GM12878 (cell line): ENCODE data around the gene GPER1.

Experiments
- DPF2 ChIP-seq: fragments of 450-650 bp; IDR thresholded peaks from 2 replicates; pipeline ENCODE4 v1.6.1; 2017; ENCODE audit warnings: mild to moderate bottlenecking
- EGR1 ChIP-seq, 2 experiments: IDR thresholded peaks; 1 replicate in 1 of 2; 2 replicates in 1 of 2; pipeline ENCODE4 v1.6.1; 2011 to 2012; ENCODE audit warnings: low read depth in 2 of 2, low read length in 2 of 2, borderline replicate concordance in 1 of 2, mild to moderate bottlenecking in 1 of 2, moderate library complexity in 1 of 2
- EZH2 ChIP-seq: IDR thresholded peaks from 2 replicates; pipeline ENCODE4 v1.6.1; 2012; ENCODE audit warnings: low read depth, mild to moderate bottlenecking, control low read depth, inconsistent platforms, low read length, borderline replicate concordance; ENCODE audit not compliant: control insufficient read depth
- JUND ChIP-seq: IDR thresholded peaks from 2 replicates; pipeline ENCODE4 v1.6.1; 2012; ENCODE audit warnings: low read depth, mild to moderate bottlenecking, low read length, improper control_type of control experiment, moderate library complexity
- TF ChIP-seq, protein P1 (sequence below), 3 experiments: IDR thresholded peaks in 2 of 3; conservative IDR thresholded peaks in 1 of 3; 2 replicates each; pipeline ENCODE4 v1.5.1; 2011; ENCODE audit warnings: low read depth in 3 of 3, low read length in 3 of 3, mild to moderate bottlenecking in 3 of 3, control low read depth in 2 of 3, moderate library complexity in 2 of 3, inconsistent platforms in 1 of 3, mixed read lengths in 1 of 3; ENCODE audit not compliant: control insufficient read depth in 2 of 3, insufficient read depth in 1 of 3; ENCODE audit errors: extremely low read depth in 1 of 3

DNA sequence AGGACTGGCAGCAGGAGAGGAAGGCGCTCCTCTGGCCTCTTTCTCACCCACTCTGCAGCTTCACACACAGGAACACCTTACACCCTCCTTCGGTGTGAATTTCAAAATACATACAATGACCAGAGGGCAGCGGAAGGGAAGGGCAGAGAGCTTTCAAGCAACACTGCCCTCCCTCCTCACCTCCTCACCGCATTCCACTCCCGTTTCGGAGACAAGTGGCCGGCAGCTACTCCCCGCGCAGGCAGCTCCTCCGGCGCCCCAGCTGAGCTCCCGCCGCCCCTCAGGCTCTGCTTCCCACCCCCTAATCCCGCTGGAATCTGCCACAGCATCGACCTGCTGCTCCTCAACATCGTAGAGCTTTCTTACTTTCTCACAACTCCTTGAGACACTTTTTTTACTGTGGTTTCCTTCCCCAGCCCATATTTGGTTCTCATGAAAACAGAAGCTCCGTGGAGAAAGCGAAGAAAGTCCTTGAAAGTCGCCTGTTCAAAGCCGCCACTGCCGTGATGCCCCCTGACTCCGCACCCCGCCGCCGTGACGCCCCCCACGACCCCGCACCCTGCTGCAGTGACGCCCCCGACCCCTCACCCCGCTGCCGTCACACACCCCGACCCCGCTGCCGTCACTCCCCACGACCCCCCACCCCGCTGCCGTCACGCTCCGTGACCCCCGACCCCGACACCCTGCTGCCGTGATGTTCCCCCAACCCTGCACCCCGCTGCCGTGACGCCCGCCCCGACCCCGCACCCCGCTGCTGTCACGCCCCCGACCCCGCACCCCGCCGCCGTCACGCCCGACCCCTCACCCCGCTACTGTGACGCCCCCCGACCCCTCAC, 14.6 kb upstream of the GPER1 start:
- TF ChIP-seq, protein P1, sequence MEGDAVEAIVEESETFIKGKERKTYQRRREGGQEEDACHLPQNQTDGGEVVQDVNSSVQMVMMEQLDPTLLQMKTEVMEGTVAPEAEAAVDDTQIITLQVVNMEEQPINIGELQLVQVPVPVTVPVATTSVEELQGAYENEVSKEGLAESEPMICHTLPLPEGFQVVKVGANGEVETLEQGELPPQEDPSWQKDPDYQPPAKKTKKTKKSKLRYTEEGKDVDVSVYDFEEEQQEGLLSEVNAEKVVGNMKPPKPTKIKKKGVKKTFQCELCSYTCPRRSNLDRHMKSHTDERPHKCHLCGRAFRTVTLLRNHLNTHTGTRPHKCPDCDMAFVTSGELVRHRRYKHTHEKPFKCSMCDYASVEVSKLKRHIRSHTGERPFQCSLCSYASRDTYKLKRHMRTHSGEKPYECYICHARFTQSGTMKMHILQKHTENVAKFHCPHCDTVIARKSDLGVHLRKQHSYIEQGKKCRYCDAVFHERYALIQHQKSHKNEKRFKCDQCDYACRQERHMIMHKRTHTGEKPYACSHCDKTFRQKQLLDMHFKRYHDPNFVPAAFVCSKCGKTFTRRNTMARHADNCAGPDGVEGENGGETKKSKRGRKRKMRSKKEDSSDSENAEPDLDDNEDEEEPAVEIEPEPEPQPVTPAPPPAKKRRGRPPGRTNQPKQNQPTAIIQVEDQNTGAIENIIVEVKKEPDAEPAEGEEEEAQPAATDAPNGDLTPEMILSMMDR (IDR thresholded peaks at IDR 0.05 in 2 of 3, conservative IDR thresholded peaks at IDR 0.05 in 1 of 3; ENCODE audit: control insufficient read depth in 2 of 3, extremely low read depth in 1 of 3, insufficient read depth in 1 of 3, low read depth in 3 of 3, low read length in 3 of 3) = no peak
- TF ChIP-seq DPF2 (no peak), EZH2 (no peak), JUND (no peak), EGR1 (IDR thresholded peaks at IDR 0.05; ENCODE audit: borderline replicate concordance in 1 of 2, low read depth in 2 of 2, low read length in 2 of 2) (no peak)
